Activated T-helper 9 cell treated with anti-CD3 and anti-CD28 coated beads, Interleukin-2, amount 50 U/mL, for 16 hours (primary cell): ENCODE measurements around the gene BANP.
A peak's percentile ranks its signal among the peaks of the same experiment; 100 is the strongest.
"Not testable (repeated sequence)": the region's sequence is repeated elsewhere in the genome, so short reads cannot be mapped to it uniquely, and the experiment has no call there.

ENCODE experiments used
- DNase-seq: peaks from one replicate; pipeline ENCODE4 v3.0.0-alpha.2; 2020; ENCODE audit warnings: low read depth

Gene BANP

DNA sequence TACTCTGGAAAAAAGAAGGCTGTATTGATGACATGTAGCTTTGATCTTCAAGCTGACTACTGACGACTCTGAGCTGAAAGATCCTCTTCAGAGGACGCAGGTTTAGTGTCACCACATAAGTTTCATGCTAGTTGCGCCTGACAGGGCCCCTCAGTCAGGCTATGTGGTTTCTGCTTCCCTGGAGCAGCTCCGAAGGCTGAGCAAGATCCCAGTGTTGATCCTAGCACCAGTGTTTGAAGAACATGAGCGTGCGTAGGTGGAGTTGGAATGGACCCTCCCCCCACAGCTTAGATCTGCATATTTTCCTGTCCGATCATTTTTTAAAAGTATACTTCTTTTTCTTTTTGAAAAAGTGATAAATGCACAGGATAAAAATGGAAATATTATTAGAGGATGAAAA, 17.3 kb downstream of the BANP start:
- no peak for DNase-seq

GRCh38 chr16:87970186-87970585, 19.0 kb downstream of the BANP start:
- no peak for DNase-seq

DNA sequence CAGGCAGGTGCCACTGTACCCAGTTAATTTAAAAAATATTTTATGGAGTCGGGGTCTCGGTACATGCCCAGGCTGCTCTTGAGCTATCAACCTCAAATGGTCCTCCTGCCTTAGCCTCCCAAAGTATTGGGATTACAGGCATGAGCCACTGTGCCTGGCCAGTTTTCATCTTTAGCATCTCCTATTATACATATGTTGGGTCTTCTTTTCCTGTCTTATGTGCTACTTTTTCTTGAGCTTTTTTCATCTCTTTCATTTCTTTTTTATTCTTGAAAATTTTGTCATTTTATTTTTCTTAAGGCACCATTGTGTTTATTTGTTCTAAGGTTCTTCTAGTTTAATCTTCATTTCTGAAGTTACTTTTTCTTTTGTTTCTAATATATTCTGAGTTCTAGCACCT, 20.7 kb downstream of the BANP start:
- no peak for DNase-seq

- DNase-seq, result no peak
These were observed 22.5 kb downstream of the BANP start for GRCh38 chr16:87973717-87974116.

DNA sequence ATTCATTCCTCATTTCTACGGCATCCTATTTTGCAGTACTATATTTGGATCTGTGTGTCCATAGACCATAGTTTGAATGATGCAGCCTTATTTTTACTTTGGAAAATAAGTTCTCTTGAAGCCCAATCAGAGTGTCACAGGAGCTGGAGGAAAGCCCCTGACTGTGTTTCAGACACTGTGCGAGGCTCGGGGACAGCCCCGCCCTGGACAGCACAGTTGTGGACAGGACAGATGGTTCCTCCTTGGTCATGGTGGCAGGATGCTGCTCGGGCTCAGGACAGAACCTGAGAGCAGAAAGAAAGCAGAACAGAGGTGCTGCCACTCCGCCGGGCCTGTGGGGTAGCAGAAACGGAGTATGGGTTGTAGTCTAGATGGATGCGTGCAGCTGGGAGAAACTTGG, 22.9 kb downstream of the BANP start:
- no peak for DNase-seq

- no peak for DNase-seq
These were observed 25.4 kb downstream of the BANP start for GRCh38 chr16:87976665-87977064.

GRCh38 chr16:87978127-87978526, 26.9 kb downstream of the BANP start:
- no peak for DNase-seq

- DNase-seq, result no peak
These were observed 28.1 kb downstream of the BANP start for GRCh38 chr16:87979352-87979751.

GRCh38 chr16:87979911-87980630, 28.8 kb downstream of the BANP start:
- DNase-seq, result not testable (repeated sequence)

- DNase-seq, result not testable (repeated sequence)
These were observed 30.1 kb downstream of the BANP start for GRCh38 chr16:87981376-87981775.

GRCh38 chr16:87982581-87983041, 31.4 kb downstream of the BANP start:
- DNase-seq, result no peak

GRCh38 chr16:87983072-87983736, 32.0 kb downstream of the BANP start:
- not testable (repeated sequence) for DNase-seq

DNA sequence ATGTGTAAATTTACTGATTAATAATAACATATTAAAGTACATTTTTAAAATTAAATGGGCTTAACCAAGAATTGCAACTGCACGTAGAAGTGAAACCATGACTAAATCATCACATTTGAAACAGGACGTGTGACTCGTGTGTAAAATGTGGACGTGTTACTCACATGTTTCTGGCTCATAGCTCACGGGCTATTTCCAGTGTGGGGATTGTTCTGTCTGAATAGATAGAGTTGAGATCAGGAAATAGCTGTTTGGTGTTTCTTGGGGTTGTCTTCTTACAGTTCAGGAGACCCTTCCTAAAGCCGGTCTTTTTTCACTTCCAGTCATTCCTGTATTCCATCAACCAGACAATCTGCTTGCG, 32.5 kb downstream of the BANP start:
- DNase-seq, result not testable (repeated sequence)

- DNase-seq, result not testable (repeated sequence)
These were observed 32.9 kb downstream of the BANP start for GRCh38 chr16:87984180-87984579.

DNA sequence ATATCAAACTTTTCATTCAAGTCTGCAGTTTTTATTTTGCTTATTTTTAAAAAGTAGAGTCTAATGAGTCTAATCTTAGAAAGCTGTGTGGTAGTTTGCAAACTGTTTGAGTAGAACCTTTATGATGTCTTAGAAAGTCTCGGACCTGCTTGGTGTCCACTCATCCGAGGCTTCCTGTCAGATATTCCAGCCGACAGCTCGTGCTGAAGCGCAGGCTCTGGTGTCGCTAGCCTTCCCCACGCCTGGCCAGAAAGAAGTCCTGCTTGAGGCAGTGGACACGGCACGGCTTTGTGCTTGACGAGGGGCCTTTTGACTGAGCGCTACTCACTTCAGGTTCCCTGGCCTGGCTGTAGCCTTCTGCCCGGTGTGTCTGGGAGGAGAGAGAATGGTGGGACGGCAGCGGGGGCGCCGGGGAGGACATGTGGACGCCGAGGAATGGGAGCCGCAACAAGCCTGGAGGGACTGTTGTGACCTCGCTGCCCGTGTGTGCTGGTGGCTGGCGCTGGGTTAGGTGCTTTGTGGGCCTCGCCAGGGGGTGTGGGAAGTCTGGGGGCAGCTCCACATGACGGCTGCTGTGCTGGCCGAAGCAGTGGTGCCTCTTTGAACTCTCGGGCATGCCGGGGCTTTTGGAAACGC, 33.5 kb downstream of the BANP start:
- DNase-seq, result no peak

GRCh38 chr16:87985493-87985892, 34.3 kb downstream of the BANP start:
- DNase-seq, result not testable (repeated sequence)

DNA sequence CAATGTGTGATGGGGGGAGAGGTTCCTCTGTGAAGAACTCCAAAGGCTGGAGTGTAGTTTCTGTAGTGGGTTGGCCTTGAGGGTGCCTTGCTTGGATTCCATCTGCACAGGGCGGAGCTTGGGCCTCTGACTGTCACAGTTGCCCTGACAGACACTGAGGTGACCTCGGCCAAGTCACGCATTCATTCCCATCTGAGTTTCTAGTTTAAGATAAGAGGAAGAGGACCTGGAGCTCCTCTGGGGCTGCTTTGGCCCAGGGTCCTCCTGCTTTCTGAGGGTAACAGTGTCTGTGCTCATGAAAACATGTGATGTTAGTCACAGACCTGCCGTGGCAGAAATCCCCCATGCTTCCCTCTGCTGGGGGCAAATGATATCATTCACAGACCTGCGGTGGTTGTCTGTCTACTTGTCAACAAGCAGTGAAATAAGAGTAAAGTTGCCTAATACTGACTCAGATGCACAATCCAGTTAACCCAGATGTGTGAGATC, 35.2 kb downstream of the BANP start:
- DNase-seq, result peak; percentile 19

DNA sequence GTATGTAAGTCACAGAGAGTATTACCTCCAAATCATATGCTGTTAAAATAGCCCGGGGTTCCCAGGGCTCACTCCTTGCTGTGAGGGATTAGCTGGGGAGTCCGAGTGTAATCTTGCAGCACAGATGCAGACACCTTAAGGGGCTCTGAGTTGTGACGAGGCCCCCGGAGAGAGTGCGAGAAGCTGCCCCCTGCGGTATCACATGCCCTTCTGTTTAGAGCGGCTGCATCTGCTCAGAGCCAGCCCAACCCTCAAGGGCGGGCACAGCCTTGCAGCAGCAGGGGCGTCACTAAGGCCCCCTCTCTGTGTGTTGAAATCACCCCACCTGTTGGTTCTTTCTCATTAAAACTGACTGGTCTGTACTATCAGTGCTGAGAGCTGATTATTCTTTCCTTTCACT, 37.4 kb downstream of the BANP start:
- not testable (repeated sequence) for DNase-seq

GRCh38 chr16:87990254-87990653, 39.0 kb downstream of the BANP start:
- not testable (repeated sequence) for DNase-seq

- not testable (repeated sequence) for DNase-seq
These were observed 40.9 kb downstream of the BANP start for GRCh38 chr16:87992142-87992541.

DNA sequence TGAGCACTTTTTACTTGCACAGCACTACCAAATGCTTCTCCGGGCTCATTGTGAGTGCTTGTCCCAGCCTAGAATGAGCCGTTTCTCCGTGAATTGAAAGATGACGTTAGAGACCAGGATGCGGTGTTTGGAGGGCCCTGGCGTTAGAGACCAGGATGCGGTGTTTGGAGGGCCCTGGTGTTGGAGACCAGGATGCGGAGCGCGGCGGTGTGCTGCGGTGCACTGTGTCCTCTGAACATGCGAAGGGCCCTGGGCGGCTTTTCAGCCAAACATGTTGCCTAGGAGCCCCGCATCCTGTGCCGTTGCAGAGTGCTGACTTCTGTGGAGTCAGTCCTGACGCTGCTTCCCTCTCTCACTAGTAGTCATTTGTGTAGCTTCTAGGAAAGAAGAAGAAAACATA, 42.7 kb downstream of the BANP start:
- DNase-seq, result no peak

GRCh38 chr16:87995644-87996043, 44.4 kb downstream of the BANP start:
- no peak for DNase-seq
